Activated CD4-positive, alpha-beta T cell treated with anti-CD3 and anti-CD28 coated beads for 36 hours (primary cell): Measurements from ENCODE around the gene SOX8. TPM values are rescaled to one million over a fixed set of nuclear protein-coding genes. Genes with fewer than 3 reads are reported as not detected.
"Not testable (repeated sequence)": the region's sequence is repeated elsewhere in the genome, so short reads cannot be mapped to it uniquely, and the experiment has no call there.

ENCODE experiments used
- ATAC-seq: fragments of 200-7000 bp; cut with Tn5 transposase; one replicate; pipeline ENCODE4 v1.10.0; 2021; ENCODE audit warnings: mild to moderate bottlenecking, moderate library complexity
- CTCF ChIA-PET: fragments of 350-600 bp; sonication (Branson Sonifier 250); formaldehyde crosslinking; loops from one replicate; lab custom pipeline; 2021; ENCODE audit warnings: antibody characterized with exemption; lab: Charles Lee
- POLR2A ChIA-PET: fragments of 350-600 bp; sonication (Branson Sonifier 250); formaldehyde crosslinking; loops from one replicate; lab custom pipeline; 2021; ENCODE audit warnings: antibody characterized with exemption, inconsistent platforms; lab: Charles Lee
- DNase-seq: peaks from one replicate; pipeline ENCODE4 v3.0.0-alpha.2; 2020
- H3K27ac Mint-ChIP-seq: one replicate; pipeline ENCODE4 v1.8.0; 2021; ENCODE audit warnings: mixed read lengths
- H3K27me3 Mint-ChIP-seq: one replicate; pipeline ENCODE4 v1.8.0; 2021; ENCODE audit warnings: mixed read lengths
- H3K36me3 Mint-ChIP-seq: one replicate; pipeline ENCODE4 v1.8.0; 2021; ENCODE audit warnings: low read depth, mixed read lengths
- H3K4me1 Mint-ChIP-seq: one replicate; pipeline ENCODE4 v1.8.0; 2021; ENCODE audit warnings: mixed read lengths
- H3K4me3 Mint-ChIP-seq: one replicate; pipeline ENCODE4 v1.8.0; 2021; ENCODE audit warnings: mild to moderate bottlenecking, moderate library complexity, mixed read lengths
- H3K9me3 Mint-ChIP-seq: one replicate; pipeline ENCODE4 v1.8.0; 2021; ENCODE audit warnings: low read depth, mixed read lengths
- intact Hi-C, 2 experiments: fragments of 100-400 bp; cut with DNase I in 1 of 2; cut with micrococcal nuclease in 1 of 2; formaldehyde crosslinking; loops; one replicate each; pipeline versions ENCODE4 v1.14.2 to v1.15.1; 2022 to 2024; cut with DNase I, micrococcal nuclease
- total RNA-seq, 2 experiments: library from RNA; stranded (reverse); gene quantifications; one replicate each; pipeline ENCODE4 v1.2.3, GENCODE V29; 2021

The SOX8 gene
- total RNA-seq, 2 experiments from 2014 or later: 1.4 to 1.6 TPM

DNA sequence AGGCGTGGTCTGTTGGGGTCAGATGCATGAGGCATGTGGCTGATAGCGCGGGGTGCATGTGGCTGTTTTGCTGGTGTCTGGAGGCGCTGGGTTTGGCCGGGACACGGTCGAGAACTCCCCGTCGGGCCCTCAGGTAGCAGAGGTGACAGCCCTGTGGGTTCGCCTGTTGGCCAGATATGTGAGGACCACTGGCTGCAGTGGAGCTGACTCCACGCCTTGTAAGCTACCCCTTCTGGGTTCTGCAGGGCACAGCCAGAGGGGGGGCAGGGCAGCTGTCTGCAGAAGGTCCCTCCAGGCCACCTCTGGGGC, 38.5 kb downstream of the SOX8 start:
- Mint-ChIP-seq H3K27me3 (no peaks in the 10 kb centered on the region), H3K9me3 (no peaks in the 10 kb centered on the region), H3K4me3 (no peak overlapping the region), H3K36me3 (no peaks in the 10 kb centered on the region), H3K4me1 (no peaks in the 10 kb centered on the region), H3K27ac (no peak overlapping the region)
- ChIA-PET POLR2A (interaction anchor here (0.5 kb wide), 1 partner anchor 171 kb away, joined by 3 read pairs; no protein-coding TSS in a partner anchor), CTCF (no interaction called here)
- ATAC-seq (no peak), DNase-seq (no peak)
- intact Hi-C loops: loop anchor here in 1 of 2 experiments (10.0 kb wide), 1 partner anchor 785 kb away; no protein-coding TSS in a partner anchor

DNA sequence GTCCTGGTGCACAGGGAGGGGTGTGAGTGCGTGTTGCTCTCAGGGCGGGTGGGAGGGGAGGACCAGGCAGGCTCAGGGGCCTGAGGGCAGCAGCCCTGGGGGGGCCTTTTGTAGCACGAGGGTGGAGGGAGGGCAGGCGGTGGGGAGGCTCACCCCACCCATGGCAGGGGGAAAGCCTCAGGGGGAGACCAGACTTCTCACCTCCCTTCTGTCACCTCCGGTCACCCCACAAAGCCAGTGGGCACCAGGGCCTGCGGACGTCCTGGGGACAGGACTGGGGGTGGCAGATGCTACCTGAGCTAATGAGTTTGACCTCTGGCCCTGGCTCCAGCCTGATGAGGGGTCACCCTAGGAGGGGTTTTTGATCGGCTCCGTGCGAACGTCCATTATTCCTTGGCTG, 39.0 kb downstream of the SOX8 start:
- ChIA-PET CTCF (no interaction called here), POLR2A (no interaction called here)
- Mint-ChIP-seq H3K27me3 (no peaks in the 10 kb centered on the region), H3K27ac (no peak overlapping the region), H3K4me1 (no peaks in the 10 kb centered on the region), H3K36me3 (no peaks in the 10 kb centered on the region), H3K4me3 (no peak overlapping the region), H3K9me3 (no peaks in the 10 kb centered on the region)
- DNase-seq: no peak
- ATAC-seq: no peak
- intact Hi-C loops: loop anchor here in 1 of 2 experiments (10.0 kb wide), 1 partner anchor 784 kb away; no protein-coding TSS in a partner anchor

DNA sequence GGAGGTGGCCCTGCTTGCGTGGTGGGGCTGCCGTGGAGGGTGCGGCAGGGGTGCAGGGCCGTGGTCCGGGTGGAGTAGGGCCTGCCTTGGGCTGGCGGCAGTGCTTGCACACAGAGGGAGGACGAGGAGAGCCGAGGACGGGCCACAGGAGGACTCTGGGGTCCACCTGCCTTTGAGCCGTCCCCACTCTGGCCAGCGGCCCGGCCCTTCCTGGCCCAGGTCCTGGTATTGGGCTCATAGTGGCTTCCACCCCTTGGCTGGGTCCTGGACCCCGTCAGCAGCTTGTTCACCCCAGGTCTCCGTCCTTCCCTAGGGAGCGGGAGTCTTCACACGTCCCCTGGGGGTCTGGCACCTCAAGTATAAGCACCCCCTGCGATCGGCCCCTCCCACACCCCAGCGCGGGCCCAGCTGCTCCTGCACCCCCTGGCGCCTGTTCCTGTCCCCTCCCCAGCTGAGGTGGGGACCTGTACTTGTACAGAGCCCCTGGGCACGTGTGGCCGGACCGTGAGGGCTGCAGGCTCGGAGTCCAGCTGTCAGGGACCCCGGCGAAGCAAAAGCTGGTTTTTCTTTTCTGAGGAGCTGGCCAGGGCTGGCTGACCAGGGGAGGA, 40.1 kb downstream of the SOX8 start:
- Mint-ChIP-seq H3K4me3 (no peak overlapping the region), H3K4me1 (no peaks in the 10 kb centered on the region), H3K27me3 (no peaks in the 10 kb centered on the region), H3K9me3 (no peaks in the 10 kb centered on the region), H3K36me3 (no peaks in the 10 kb centered on the region), H3K27ac (no peak overlapping the region)
- ChIA-PET CTCF (interaction anchor here (0.7 kb wide), 2 partner anchors 162 to 881 kb away, joined by 3 read pairs; no protein-coding TSS in a partner anchor), POLR2A (no interaction called here)
- DNase-seq (no peak), ATAC-seq (no peak)
- intact Hi-C loops: loop anchor here in 1 of 2 experiments (10.0 kb wide), 1 partner anchor 783 kb away; no protein-coding TSS in a partner anchor

DNA sequence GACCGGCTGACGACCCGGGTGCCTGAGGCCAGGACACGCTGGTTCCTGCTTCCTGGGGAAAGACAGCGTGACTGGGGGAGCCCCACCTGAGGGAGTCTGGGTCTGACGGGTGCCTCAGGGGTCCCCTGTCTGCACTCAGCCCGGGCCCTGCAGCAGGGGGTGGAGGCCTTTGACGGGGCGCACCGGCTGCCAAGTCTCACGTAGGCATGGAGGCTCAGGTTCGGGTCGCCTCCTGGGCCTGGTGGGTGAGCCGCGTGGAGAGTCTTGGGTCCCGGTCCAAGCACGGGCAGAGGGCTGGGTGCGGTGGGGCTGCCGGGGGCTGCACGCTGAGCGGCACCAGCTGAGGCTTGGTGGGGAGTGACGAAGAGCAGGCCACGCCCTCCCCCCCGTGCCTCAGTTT, 40.9 kb downstream of the SOX8 start:
- Mint-ChIP-seq H3K36me3 (no peaks in the 10 kb centered on the region), H3K27ac (no peak overlapping the region), H3K4me3 (no peak overlapping the region), H3K4me1 (no peaks in the 10 kb centered on the region), H3K9me3 (no peaks in the 10 kb centered on the region), H3K27me3 (no peaks in the 10 kb centered on the region)
- DNase-seq: no peak
- intact Hi-C loops: loop anchor here in 1 of 2 experiments (10.0 kb wide), 1 partner anchor 782 kb away; no protein-coding TSS in a partner anchor
- ATAC-seq: no peak
- POLR2A ChIA-PET: no interaction called here
- CTCF ChIA-PET: interaction anchor here (0.7 kb wide), 1 partner anchor 163 kb away, joined by 3 read pairs; no protein-coding TSS in a partner anchor

DNA sequence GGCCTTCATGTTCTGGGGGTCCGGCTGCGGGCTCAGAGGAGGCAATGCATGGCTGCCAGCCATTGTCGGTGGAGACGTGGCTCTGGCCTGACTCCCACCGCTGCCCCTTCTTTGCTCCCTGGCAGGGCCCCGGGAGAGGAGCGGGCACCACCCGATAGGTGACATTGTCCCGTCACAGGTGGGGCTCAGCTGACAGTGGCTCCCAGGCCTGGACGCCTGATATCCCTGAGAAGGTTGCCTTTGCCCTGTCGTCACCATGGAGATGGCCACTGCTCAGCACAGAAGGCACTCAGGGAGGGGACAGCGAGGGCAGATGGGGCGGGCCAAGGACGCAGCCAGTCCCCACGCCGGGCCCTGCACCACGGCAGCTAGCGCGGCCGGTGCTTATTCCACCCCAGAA, 42.6 kb downstream of the SOX8 start:
- ATAC-seq (no peak), DNase-seq (no peak)
- Mint-ChIP-seq H3K4me1 (no peaks in the 10 kb centered on the region), H3K27me3 (peaks cover 5% of the 10 kb centered on the region), H3K36me3 (no peaks in the 10 kb centered on the region), H3K4me3 (no peak overlapping the region), H3K9me3 (no peaks in the 10 kb centered on the region), H3K27ac (no peak overlapping the region)
- ChIA-PET POLR2A (no interaction called here), CTCF (no interaction called here)
- intact Hi-C loops: loop anchor here in 1 of 2 experiments (10.0 kb wide), 1 partner anchor 781 kb away; no protein-coding TSS in a partner anchor

DNA sequence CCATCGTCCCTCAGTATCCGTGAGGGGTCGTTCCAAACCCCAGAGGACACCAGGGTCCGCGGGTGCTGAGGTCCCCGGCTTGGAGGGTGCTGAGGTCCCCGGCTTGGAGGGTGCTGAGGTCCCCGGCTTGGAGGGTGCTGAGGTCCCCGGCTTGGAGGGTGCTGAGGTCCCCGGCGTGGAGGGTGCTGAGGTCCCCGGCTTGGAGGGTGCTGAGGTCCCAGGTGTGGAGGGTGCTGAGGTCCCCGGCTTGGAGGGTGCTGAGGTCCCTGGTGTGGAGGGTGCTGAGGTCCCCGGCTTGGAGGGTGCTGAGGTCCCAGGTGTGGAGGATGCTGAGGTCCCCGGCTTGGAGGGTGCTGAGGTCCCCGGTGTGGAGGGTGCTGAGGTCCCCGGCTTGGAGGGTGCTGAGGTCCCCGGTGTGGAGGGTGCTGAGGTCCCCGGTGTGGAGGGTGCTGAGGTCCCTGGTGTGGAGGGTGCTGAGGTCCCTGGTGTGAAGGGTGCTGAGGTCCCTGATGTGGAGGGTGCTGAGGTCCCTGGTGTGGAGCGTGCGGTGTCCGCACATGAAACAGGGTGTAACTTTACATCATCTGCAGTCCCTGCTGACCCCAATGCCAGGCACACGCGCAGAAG, 43.7 kb downstream of the SOX8 start:
- DNase-seq: peak; percentile 36
- H3K36me3 Mint-ChIP-seq, H3K4me3 Mint-ChIP-seq, H3K27ac Mint-ChIP-seq, H3K27me3 Mint-ChIP-seq, H3K9me3 Mint-ChIP-seq, POLR2A ChIA-PET, ATAC-seq, H3K4me1 Mint-ChIP-seq: not testable (repeated sequence)
- CTCF ChIA-PET: interaction anchor here (0.6 kb wide), 1 partner anchor 78 kb away, joined by 3 read pairs; no protein-coding TSS in a partner anchor
- intact Hi-C loops: loop anchor here in 1 of 2 experiments (10.0 kb wide), 1 partner anchor 780 kb away; no protein-coding TSS in a partner anchor

DNA sequence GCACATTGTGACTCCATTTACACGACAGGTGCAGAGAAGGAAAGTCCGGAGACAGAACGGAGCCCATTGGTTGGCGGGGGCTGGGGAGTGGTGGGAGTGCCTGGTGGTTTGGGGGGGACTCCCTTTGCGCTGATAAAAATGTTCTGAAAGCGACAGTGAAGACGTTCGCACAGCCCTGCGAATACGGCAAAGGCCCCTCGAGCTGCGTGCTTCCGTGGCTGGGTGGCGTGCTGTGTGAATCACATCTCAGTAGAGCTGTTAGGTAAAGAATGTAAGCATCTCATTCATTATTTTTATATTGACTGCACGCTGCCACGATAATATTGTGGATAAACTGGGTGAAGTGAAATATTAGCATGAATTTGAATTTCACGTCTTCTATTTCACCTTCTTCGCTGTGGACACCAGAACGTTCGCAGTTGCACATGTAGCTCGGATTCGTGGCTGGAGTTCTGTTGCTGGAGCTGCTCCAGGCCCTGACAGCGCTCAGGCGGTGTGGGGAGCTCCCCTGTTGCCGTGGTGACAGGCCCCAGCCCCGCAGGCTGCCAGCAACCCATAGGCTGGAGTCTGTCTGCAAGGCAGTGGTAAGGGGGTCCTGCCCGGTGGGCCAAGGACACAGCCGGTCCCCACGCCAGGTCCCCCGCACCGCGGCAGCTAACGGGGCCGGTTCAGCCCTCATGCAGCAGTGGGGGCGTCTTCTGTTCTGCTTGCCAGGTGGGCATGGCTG, 44.6 kb downstream of the SOX8 start:
- Mint-ChIP-seq H3K36me3 (no peaks in the 10 kb centered on the region), H3K9me3 (no peaks in the 10 kb centered on the region), H3K27me3 (peaks cover 8% of the 10 kb centered on the region), H3K4me3 (no peak overlapping the region), H3K4me1 (no peaks in the 10 kb centered on the region), H3K27ac (no peak overlapping the region)
- POLR2A ChIA-PET: no interaction called here
- ATAC-seq: no peak
- intact Hi-C loops: loop anchor here in 1 of 2 experiments (10.0 kb wide), 1 partner anchor 779 kb away; no protein-coding TSS in a partner anchor
- CTCF ChIA-PET: no interaction called here
- no peak for DNase-seq

DNA sequence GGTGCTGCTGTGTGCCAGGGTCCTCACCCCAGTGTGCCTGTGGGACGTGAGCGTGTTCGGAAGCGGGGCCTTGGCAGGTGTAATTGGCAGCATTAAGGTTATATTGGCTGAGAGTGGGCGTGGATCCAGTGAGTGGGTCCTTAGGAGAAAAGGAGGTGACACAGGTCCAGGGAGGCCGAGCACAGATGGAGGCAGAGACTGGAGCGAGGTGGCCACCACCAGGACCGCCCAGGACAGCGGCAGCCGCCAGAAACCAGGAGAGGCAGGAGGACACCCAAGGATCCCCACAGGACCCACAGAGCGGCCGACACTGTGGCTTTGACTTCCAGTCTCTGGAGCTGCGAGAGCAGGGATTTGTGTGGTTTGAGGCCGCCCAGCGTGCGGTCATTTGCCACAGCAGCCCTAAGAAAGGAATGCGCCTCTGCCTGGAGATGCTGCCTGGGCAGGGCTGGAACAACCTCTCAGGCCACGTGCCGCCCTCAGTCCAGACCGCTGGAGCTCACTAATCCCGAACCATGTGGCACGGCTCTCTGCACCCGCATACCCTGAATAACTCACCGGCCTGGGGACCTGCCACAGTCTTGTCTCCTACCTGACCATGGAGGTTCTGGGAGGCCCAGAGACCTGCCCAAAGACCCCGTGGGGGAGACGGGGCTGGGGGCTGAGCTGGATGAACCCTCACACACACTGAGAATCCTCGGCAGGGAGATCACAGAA, 45.4 kb downstream of the SOX8 start:
- Mint-ChIP-seq H3K27ac (no peak overlapping the region), H3K4me1 (no peaks in the 10 kb centered on the region), H3K4me3 (no peak overlapping the region), H3K9me3 (no peaks in the 10 kb centered on the region), H3K36me3 (no peaks in the 10 kb centered on the region), H3K27me3 (peaks cover 8% of the 10 kb centered on the region)
- ChIA-PET POLR2A (no interaction called here), CTCF (no interaction called here)
- intact Hi-C loops: loop anchor here in 1 of 2 experiments (10.0 kb wide), 1 partner anchor 778 kb away; no protein-coding TSS in a partner anchor
- DNase-seq: no peak
- no peak for ATAC-seq

DNA sequence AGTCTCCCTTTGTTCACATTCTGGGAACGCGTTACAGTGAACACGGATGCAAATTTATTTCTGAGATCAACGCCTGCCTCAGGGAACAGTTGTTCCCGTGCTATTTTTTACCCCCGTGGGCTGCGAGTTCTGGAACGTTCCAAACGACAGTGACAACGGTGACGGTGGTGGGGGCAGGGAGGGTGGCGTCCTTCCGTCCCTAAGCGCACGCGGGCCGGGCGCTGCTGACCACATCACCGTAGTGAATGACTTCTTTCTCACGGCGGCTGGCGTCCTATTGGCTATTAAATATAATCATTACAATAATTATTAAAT, 45.9 kb downstream of the SOX8 start:
- Mint-ChIP-seq H3K27ac (no peak overlapping the region), H3K27me3 (peaks cover 8% of the 10 kb centered on the region), H3K4me3 (no peak overlapping the region), H3K9me3 (no peaks in the 10 kb centered on the region), H3K4me1 (no peaks in the 10 kb centered on the region), H3K36me3 (no peaks in the 10 kb centered on the region)
- ChIA-PET CTCF (no interaction called here), POLR2A (no interaction called here)
- DNase-seq (no peak), ATAC-seq (no peak)
- intact Hi-C loops: loop anchor here in 1 of 2 experiments (10.0 kb wide), 1 partner anchor 777 kb away; no protein-coding TSS in a partner anchor

DNA sequence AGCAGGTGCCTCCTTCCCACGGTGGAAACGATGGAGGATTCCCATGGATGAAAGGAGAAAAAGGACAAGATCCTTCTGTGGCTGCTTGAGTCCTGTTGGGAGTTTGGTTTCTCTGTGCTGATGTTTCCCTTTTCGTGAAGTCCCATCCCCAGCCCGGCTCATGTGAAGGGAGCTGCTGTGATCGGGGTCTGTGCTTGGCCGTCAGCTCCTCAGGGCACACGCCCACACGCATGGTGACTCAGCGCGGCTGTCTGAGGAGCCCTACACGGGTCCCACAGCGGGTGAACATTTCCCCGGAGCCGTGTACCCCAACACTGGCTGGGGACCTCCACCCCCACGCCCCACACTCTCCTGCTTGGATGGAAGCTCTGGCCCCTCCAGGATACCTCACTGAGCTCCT, 46.5 kb downstream of the SOX8 start:
- Mint-ChIP-seq H3K9me3 (no peaks in the 10 kb centered on the region), H3K4me1 (no peaks in the 10 kb centered on the region), H3K27me3 (peaks cover 8% of the 10 kb centered on the region), H3K4me3 (no peak overlapping the region), H3K36me3 (no peaks in the 10 kb centered on the region), H3K27ac (no peak overlapping the region)
- ATAC-seq (no peak), DNase-seq (no peak)
- POLR2A ChIA-PET: interaction anchor here (0.6 kb wide), 1 partner anchor 203 kb away, joined by 3 read pairs; no protein-coding TSS in a partner anchor
- intact Hi-C loops: loop anchor here in 1 of 2 experiments (10.0 kb wide), 1 partner anchor 777 kb away; no protein-coding TSS in a partner anchor
- CTCF ChIA-PET: no interaction called here
